Neural progenitor cell (in vitro differentiated cells): Measurements from ENCODE around the gene NDFIP1. TPM values are rescaled to one million over a fixed set of nuclear protein-coding genes. Genes with fewer than 3 reads are reported as not detected.
A peak's percentile ranks its signal among the peaks of the same experiment; 100 is the strongest.

ENCODE experiments used
- DNase-seq: peaks from one replicate; pipeline ENCODE4 v3.0.0-alpha.2; 2016; ENCODE audit warnings: low spot score
- H2AFZ ChIP-seq: fragments of 200-600 bp; sonication (generic); replicated peaks from 2 replicates; pipeline ENCODE4 v1.6.1; 2016; ENCODE audit warnings: antibody characterized with exemption
- H3F3A ChIP-seq: fragments of 200-600 bp; sonication (generic); 2 replicates; pipeline ENCODE4 v1.6.1; 2016; ENCODE audit warnings: antibody characterized with exemption, low read depth
- H3K27ac ChIP-seq: fragments of 200-600 bp; sonication (generic); 2 replicates; pipeline ENCODE4 v1.5.1; 2016; ENCODE audit warnings: mild to moderate bottlenecking
- H3K27me3 ChIP-seq: fragments of 200-600 bp; sonication (generic); 2 replicates; pipeline ENCODE4 v1.6.1; 2016; ENCODE audit warnings: mild to moderate bottlenecking, moderate library complexity
- H3K36me3 ChIP-seq: fragments of 200-600 bp; sonication (generic); 2 replicates; pipeline ENCODE4 v1.5.1; 2016
- H3K4me1 ChIP-seq: fragments of 200-600 bp; sonication (generic); 2 replicates; pipeline ENCODE4 v1.6.1; 2016; ENCODE audit warnings: mixed run types
- H3K4me2 ChIP-seq: fragments of 200-600 bp; sonication (generic); 2 replicates; pipeline ENCODE4 v1.6.1; 2016
- H3K4me3 ChIP-seq: fragments of 200-600 bp; sonication (generic); 2 replicates; pipeline ENCODE4 v1.5.1; 2016
- H3K79me2 ChIP-seq: fragments of 200-600 bp; sonication (generic); 2 replicates; pipeline ENCODE4 v1.6.1; 2016; ENCODE audit warnings: low read depth
- H3K9ac ChIP-seq: fragments of 200-600 bp; sonication (generic); 2 replicates; pipeline ENCODE4 v1.6.1; 2016
- H3K9me3 ChIP-seq: fragments of 200-600 bp; sonication (generic); 2 replicates; pipeline ENCODE4 v1.5.1; 2016; ENCODE audit warnings: low read depth
- H4K20me1 ChIP-seq: fragments of 200-600 bp; sonication (generic); 2 replicates; pipeline ENCODE4 v1.6.1; 2016; ENCODE audit warnings: low read depth
- H3K27ac Mint-ChIP-seq: 3 replicates; pipeline ENCODE4 v1.8.0; 2021; ENCODE audit warnings: mixed read lengths
- H3K27me3 Mint-ChIP-seq: 2 replicates; pipeline ENCODE4 v1.8.0; 2022; ENCODE audit warnings: low read depth, mild to moderate bottlenecking, inconsistent platforms, moderate library complexity, mixed read lengths; ENCODE audit not compliant: insufficient read depth
- H3K36me3 Mint-ChIP-seq: 3 replicates; pipeline ENCODE4 v1.8.0; 2021; ENCODE audit warnings: mixed read lengths
- H3K4me1 Mint-ChIP-seq: 3 replicates; pipeline ENCODE4 v1.8.0; 2021; ENCODE audit warnings: mixed read lengths
- H3K4me3 Mint-ChIP-seq: 3 replicates; pipeline ENCODE4 v1.8.0; 2021; ENCODE audit warnings: mild to moderate bottlenecking, moderate library complexity, mixed read lengths
- H3K9me3 Mint-ChIP-seq: 3 replicates; pipeline ENCODE4 v1.8.0; 2020; ENCODE audit warnings: mixed read lengths
- EZH2 ChIP-seq: fragments of 200-600 bp; sonication (generic); IDR thresholded peaks from 2 replicates; pipeline ENCODE4 v1.6.1; 2017; ENCODE audit warnings: antibody characterized with exemption, mild to moderate bottlenecking, moderate library complexity
- EZH2phosphoT487 ChIP-seq: fragments of 200-600 bp; sonication (generic); IDR thresholded peaks from 2 replicates; pipeline ENCODE4 v1.6.1; 2017; ENCODE audit warnings: antibody characterized with exemption
- total RNA-seq: library from RNA; depleted of rRNA; stranded (reverse); fragments of >200 nt; gene quantifications from 2 replicates; pipeline ENCODE4 v1.2.3, GENCODE V29; 2015; ENCODE audit warnings: low replicate concordance
- TF ChIP-seq, protein P1 (sequence below): fragments of 200-600 bp; sonication (generic); IDR thresholded peaks from 2 replicates; pipeline ENCODE4 v1.5.1; 2017; ENCODE audit warnings: antibody characterized with exemption, mild to moderate bottlenecking

Gene NDFIP1
- total RNA-seq, 1 donor from 2014 or later: 39.4 TPM

DNA sequence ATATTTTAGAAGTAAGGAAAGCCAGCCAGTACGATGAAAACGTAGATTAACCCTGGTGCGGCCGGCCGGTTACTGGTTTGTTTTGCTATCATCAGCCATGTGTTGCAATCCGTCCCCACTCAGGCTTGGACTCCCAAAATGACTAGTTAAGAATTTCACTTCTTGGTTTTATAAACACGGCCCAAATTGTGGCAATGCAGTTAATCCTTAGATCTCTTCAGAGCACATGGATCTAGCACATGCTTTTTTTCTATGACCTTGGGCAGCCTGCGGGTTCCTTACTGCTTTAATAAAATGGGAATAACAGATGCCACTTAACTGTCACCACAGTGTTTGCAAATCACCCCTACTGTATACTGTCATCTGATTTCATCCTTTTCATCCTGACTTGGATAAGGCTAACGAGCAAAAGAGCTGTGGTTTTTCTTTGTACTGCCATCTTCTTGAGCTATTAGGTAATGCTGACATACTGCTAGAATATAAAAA lies 1.5 kb downstream of the NDFIP1 start:
- Histone ChIP-seq H3F3A (peaks cover 21% of the 10 kb centered on the region), H4K20me1 (peaks cover 14% of the 10 kb centered on the region), H3K4me2 (peak overlapping the region; percentile 85), H3K9me3 (no peaks in the 10 kb centered on the region), H3K36me3 (no peaks in the 10 kb centered on the region), H2AFZ (no peak overlapping the region), H3K4me1 (peaks cover 4% of the 10 kb centered on the region), H3K27me3 (peaks cover 21% of the 10 kb centered on the region), H3K27ac (no peak overlapping the region), H3K9ac (peak overlapping the region; percentile 94), H3K79me2 (peaks cover 60% of the 10 kb centered on the region), H3K4me3 (peak overlapping the region; percentile 86)
- H3K9me3 Mint-ChIP-seq: peaks cover 12% of the 10 kb centered on the region
- no peak overlapping the region for H3K27ac Mint-ChIP-seq
- TF ChIP-seq EZH2phosphoT487 (no peak), EZH2 (no peak)
- TF ChIP-seq, protein P1, sequence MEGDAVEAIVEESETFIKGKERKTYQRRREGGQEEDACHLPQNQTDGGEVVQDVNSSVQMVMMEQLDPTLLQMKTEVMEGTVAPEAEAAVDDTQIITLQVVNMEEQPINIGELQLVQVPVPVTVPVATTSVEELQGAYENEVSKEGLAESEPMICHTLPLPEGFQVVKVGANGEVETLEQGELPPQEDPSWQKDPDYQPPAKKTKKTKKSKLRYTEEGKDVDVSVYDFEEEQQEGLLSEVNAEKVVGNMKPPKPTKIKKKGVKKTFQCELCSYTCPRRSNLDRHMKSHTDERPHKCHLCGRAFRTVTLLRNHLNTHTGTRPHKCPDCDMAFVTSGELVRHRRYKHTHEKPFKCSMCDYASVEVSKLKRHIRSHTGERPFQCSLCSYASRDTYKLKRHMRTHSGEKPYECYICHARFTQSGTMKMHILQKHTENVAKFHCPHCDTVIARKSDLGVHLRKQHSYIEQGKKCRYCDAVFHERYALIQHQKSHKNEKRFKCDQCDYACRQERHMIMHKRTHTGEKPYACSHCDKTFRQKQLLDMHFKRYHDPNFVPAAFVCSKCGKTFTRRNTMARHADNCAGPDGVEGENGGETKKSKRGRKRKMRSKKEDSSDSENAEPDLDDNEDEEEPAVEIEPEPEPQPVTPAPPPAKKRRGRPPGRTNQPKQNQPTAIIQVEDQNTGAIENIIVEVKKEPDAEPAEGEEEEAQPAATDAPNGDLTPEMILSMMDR: no peak
- peaks cover 7% of the 10 kb centered on the region for H3K27me3 Mint-ChIP-seq
- peaks cover 18% of the 10 kb centered on the region for H3K36me3 Mint-ChIP-seq
- no peak for DNase-seq
- peaks cover 26% of the 10 kb centered on the region for H3K4me1 Mint-ChIP-seq
- H3K4me3 Mint-ChIP-seq: peak overlapping the region; percentile 95

DNA sequence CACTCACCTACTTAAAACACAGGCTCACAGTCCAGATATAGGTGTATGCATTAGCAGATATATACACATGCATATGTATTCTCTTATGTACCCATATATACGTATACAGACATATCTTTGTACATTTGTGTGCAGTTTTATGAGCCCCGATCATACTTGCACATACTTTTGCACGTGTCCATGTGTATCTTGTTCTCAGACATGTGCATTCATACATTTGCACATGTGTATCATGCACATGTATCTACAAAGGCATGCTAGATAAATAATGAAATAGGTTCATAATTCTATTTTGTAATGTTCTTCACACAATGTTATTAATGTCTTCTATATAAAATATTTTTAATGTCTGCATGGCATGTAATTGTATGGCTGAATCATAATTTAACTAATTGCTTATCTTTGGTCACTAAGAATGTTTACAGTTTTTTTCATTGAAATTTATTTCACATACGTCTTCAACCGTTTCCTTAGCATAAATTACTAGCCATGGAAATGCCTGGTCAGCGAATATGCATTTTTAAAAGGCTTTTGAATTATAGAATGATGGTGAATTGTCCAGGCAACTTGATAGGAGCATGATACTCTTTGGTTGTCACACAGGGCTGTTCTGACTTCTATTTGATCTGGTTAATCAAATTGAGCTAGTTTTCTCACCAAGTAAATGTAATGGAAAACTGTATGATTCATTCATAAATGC lies 2.6 kb downstream of the NDFIP1 start:
- H3K27ac ChIP-seq: no peak overlapping the region
- no peaks in the 10 kb centered on the region for H3K9me3 ChIP-seq
- no peak overlapping the region for H3K4me2 ChIP-seq
- H3K9ac ChIP-seq: no peak overlapping the region
- peaks cover 4% of the 10 kb centered on the region for H3K4me1 ChIP-seq
- H3F3A ChIP-seq: peaks cover 21% of the 10 kb centered on the region
- no peaks in the 10 kb centered on the region for H3K36me3 ChIP-seq
- H3K36me3 Mint-ChIP-seq: peaks cover 19% of the 10 kb centered on the region
- no peak overlapping the region for H2AFZ ChIP-seq
- no peak overlapping the region for H3K27ac Mint-ChIP-seq
- H3K4me3 ChIP-seq: no peak overlapping the region
- peaks cover 71% of the 10 kb centered on the region for H3K79me2 ChIP-seq
- TF ChIP-seq, protein P1: no peak
- TF ChIP-seq EZH2 (no peak), EZH2phosphoT487 (no peak)
- peaks cover 21% of the 10 kb centered on the region for H3K27me3 ChIP-seq
- no peak for DNase-seq
- peaks cover 6% of the 10 kb centered on the region for H3K27me3 Mint-ChIP-seq
- H3K4me1 Mint-ChIP-seq: peaks cover 26% of the 10 kb centered on the region
- H4K20me1 ChIP-seq: peaks cover 17% of the 10 kb centered on the region
- peaks cover 14% of the 10 kb centered on the region for H3K9me3 Mint-ChIP-seq
- H3K4me3 Mint-ChIP-seq: no peak overlapping the region

DNA sequence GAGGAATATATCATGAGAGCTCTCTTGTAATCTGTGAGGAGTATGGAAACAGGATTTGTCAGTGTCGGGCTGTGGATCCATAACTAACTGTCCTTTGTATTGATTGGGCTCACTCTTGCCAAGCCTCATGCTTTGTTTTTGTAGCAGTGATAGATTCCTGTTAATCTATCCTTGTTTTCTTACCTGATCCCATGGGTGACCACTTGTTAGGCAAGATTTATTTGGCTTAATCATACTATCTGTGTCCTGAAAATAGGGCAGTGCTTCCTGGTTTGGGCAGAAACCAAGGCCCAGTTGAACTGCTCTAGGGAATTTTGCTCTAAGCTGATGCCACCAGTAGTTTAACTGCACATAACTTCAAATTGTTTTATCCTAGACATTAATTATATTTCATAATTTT lies 6.1 kb downstream of the NDFIP1 start:
- Mint-ChIP-seq H3K27me3 (peaks cover 2% of the 10 kb centered on the region), H3K4me1 (peaks cover 14% of the 10 kb centered on the region), H3K36me3 (peaks cover 19% of the 10 kb centered on the region), H3K27ac (no peak overlapping the region), H3K9me3 (peaks cover 14% of the 10 kb centered on the region), H3K4me3 (no peak overlapping the region)
- Histone ChIP-seq H3K27me3 (no peaks in the 10 kb centered on the region), H3K9me3 (no peaks in the 10 kb centered on the region), H3K4me2 (no peak overlapping the region), H3K9ac (no peak overlapping the region), H3K36me3 (no peaks in the 10 kb centered on the region), H3K79me2 (peaks cover 90% of the 10 kb centered on the region), H3K27ac (no peak overlapping the region), H4K20me1 (peaks cover 24% of the 10 kb centered on the region), H3F3A (no peaks in the 10 kb centered on the region), H3K4me1 (peaks cover 4% of the 10 kb centered on the region), H2AFZ (no peak overlapping the region), H3K4me3 (no peak overlapping the region)
- DNase-seq: no peak
- no peak for TF ChIP-seq EZH2phosphoT487
- TF ChIP-seq EZH2: no peak
- TF ChIP-seq, protein P1: no peak
